Keratinocyte (primary cell): ENCODE data around the gene NINJ2. TPM values are rescaled to one million over a fixed set of nuclear protein-coding genes. Genes with fewer than 3 reads are reported as not detected.

Experiments
- DNase-seq: peaks from one replicate; pipeline ENCODE4 v3.0.0-alpha.2; 2011; ENCODE audit warnings: low read depth, missing footprints, low spot score
- FAIRE-seq: peaks from 2 replicates; lab custom pipeline; 2011; peaks lifted over from hg19 to GRCh38; lab: Jason Lieb, UNC
- H2AFZ ChIP-seq: 2 replicates; pipeline ENCODE4 v1.6.0; 2012; ENCODE audit warnings: low read length, control low read depth, inconsistent platforms; ENCODE audit not compliant: control insufficient read depth
- H3K27ac ChIP-seq: 2 replicates; pipeline ENCODE4 v1.5.1; 2011; ENCODE audit warnings: low read length; ENCODE audit not compliant: control insufficient read depth, insufficient read depth
- H3K27me3 ChIP-seq: 3 replicates; pipeline ENCODE4 v1.6.0; 2011; ENCODE audit warnings: low read length; ENCODE audit not compliant: control insufficient read depth, insufficient read depth; ENCODE audit errors: extremely low read depth
- H3K36me3 ChIP-seq, 2 experiments: 2 replicates in 1 of 2; 3 replicates in 1 of 2; pipeline ENCODE4 v1.5.1; 2011; ENCODE audit warnings: low read length in 2 of 2, mild to moderate bottlenecking in 1 of 2; ENCODE audit not compliant: control insufficient read depth in 2 of 2, insufficient read depth in 2 of 2; ENCODE audit errors: extremely low read depth in 1 of 2
- H3K4me1 ChIP-seq: 3 replicates; pipeline ENCODE4 v1.5.1; 2011; ENCODE audit warnings: low read length; ENCODE audit not compliant: control insufficient read depth, insufficient read depth; ENCODE audit errors: extremely low read depth
- H3K4me2 ChIP-seq: 3 replicates; pipeline ENCODE4 v1.6.0; 2011; ENCODE audit warnings: low read depth, low read length; ENCODE audit not compliant: control insufficient read depth, insufficient read depth; ENCODE audit errors: extremely low read depth
- H3K4me3 ChIP-seq, 3 experiments: fragments of 200-600 bp in 1 of 3; sonication (generic) in 1 of 3; 2 replicates in 2 of 3; 3 replicates in 1 of 3; pipeline ENCODE4 v1.5.1; 2011 to 2016; ENCODE audit warnings: low read length in 3 of 3, mild to moderate bottlenecking in 3 of 3, control low read depth in 2 of 3, inconsistent platforms in 1 of 3, low read depth in 1 of 3, mixed read lengths in 1 of 3, mixed run types in 1 of 3, moderate library complexity in 1 of 3; ENCODE audit not compliant: control insufficient read depth in 2 of 3, insufficient read depth in 2 of 3; ENCODE audit errors: extremely low read depth in 1 of 3
- H3K79me2 ChIP-seq: 2 replicates; pipeline ENCODE4 v1.6.0; 2012; ENCODE audit warnings: low read length; ENCODE audit not compliant: control insufficient read depth, insufficient read depth
- H3K9ac ChIP-seq: 3 replicates; pipeline ENCODE4 v1.6.0; 2011; ENCODE audit warnings: low read length; ENCODE audit not compliant: control insufficient read depth, insufficient read depth; ENCODE audit errors: extremely low read depth
- H3K9me1 ChIP-seq: 3 replicates; pipeline ENCODE4 v1.6.0; 2011; ENCODE audit warnings: low read length; ENCODE audit not compliant: control insufficient read depth, insufficient read depth; ENCODE audit errors: extremely low read depth
- H3K9me3 ChIP-seq: 2 replicates; pipeline ENCODE4 v1.5.1; 2012; ENCODE audit warnings: low read depth, low read length; ENCODE audit not compliant: control insufficient read depth
- H4K20me1 ChIP-seq: 3 replicates; pipeline ENCODE4 v1.6.0; 2011; ENCODE audit warnings: low read length; ENCODE audit not compliant: control insufficient read depth, insufficient read depth; ENCODE audit errors: extremely low read depth
- CTCF ChIP-seq, 3 experiments: IDR thresholded peaks in 1 of 3; conservative IDR thresholded peaks in 1 of 3; optimal IDR thresholded peaks in 1 of 3; 2 replicates in 2 of 3; 3 replicates in 1 of 3; pipeline versions ENCODE3 to v1.5.1; 2011; ENCODE audit warnings: low read length in 3 of 3, mild to moderate bottlenecking in 3 of 3, moderate library complexity in 2 of 3, control low read depth in 1 of 3, inconsistent platforms in 1 of 3; ENCODE audit not compliant: insufficient read depth in 2 of 3; ENCODE audit errors: extremely low read depth in 1 of 3
- EZH2 ChIP-seq: IDR thresholded peaks from one replicate; pipeline ENCODE4 v1.6.1; 2012; ENCODE audit warnings: inconsistent platforms, mild to moderate bottlenecking, low read length, moderate library complexity
- dilution Hi-C: fragments of 300-500 bp; cut with MboI; formaldehyde crosslinking; loops from one replicate; pipeline ENCODE4 v1.7.0; 2020; ENCODE audit warnings: low sequenced_read_pairs; ENCODE audit not compliant: extremely low pct_ligation_motif_present
- polyA plus RNA-seq, 5 experiments: library from polyadenylated mRNA; depleted of rRNA in 3 of 5; stranded (reverse) in 3 of 5; stranded (forward) in 1 of 5; unstranded in 1 of 5; fragments of >200 nt; gene quantifications; 1 replicate in 1 of 5; 2 replicates in 3 of 5; 3 replicates in 1 of 5; pipeline versions ENCODE4 v1.2.1 to v1.2.3, GENCODE V29; 2011 to 2012; ENCODE audit warnings: missing spikeins in 2 of 5, low read depth in 1 of 5, low replicate concordance in 1 of 5

Gene NINJ2
- polyA plus RNA-seq, 1 donor (not counting 4 experiments of a cell fraction or from before 2014, with no cell fraction given), result 0.58 TPM

DNA sequence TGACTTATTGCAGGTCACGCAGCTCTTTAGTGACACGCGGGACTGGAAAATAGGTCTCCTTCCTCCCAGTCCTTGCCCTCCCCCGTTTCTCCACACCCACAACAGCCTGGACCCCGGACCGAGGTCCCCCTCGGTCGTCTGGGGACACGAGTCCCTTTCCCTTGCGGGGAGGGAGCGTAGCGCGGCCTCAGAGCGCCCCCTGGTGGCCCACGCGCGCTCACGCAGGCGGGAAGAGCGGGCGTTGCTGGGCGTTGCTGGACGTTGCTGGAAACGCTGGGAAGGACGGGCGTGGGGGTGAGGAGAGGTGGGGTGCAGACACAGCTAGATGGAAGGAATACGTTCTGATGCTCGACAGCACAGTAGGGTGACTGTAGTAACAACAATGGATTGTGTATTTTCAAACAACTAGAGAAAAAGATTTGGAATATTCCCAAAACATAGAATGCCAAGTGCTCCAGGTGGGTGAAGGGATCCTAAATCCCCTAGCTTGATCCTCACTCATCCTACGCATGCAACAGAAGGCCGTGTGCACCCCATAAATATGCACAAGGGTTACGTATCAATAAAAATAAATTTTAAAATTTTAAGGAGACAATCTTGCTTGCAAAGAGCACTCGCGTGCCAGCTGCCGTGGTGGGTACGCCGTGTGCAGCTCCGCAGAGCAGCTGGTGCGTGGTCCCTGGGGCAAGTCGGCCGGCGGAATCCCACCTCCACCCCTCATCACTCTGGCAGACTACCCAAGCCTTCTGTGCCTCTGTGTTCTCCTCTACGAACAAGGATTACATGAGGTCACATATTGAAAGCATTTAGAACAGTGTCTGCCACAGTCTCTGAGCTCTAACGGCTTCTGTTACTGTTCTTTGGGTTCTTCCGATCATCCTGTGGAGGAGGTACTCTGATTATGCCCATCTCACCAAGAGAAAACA, 116.1 kb downstream of the NINJ2 start:
- no peaks in the 10 kb centered on the region for H3K9me1 ChIP-seq
- no peak overlapping the region for H3K9ac ChIP-seq
- no peaks in the 10 kb centered on the region for H3K27me3 ChIP-seq
- no peak overlapping the region for H2AFZ ChIP-seq
- H4K20me1 ChIP-seq, result no peaks in the 10 kb centered on the region
- no peaks in the 10 kb centered on the region for H3K36me3 ChIP-seq
- dilution Hi-C loops, result no loop called here
- peak; percentile 90 to 98 (median 92) for TF ChIP-seq CTCF (optimal IDR thresholded peaks at IDR 0.05 in 1 of 3, IDR thresholded peaks at IDR 0.05 in 1 of 3, conservative IDR thresholded peaks at IDR 0.05 in 1 of 3; ENCODE audit: extremely low read depth in 1 of 3, insufficient read depth in 2 of 3, low read length in 3 of 3)
- TF ChIP-seq EZH2, result no peak
- no peak for FAIRE-seq
- no peaks in the 10 kb centered on the region for H3K79me2 ChIP-seq
- DNase-seq, result no peak
- no peaks in the 10 kb centered on the region for H3K9me3 ChIP-seq
- no peak overlapping the region for H3K27ac ChIP-seq
- no peak overlapping the region for H3K4me2 ChIP-seq
- H3K4me1 ChIP-seq, result no peaks in the 10 kb centered on the region
- no peak overlapping the region for H3K4me3 ChIP-seq

GRCh38 chr12:546265-546919, 116.9 kb downstream of the NINJ2 start:
- H3K27ac ChIP-seq, result no peak overlapping the region
- H3K9ac ChIP-seq, result no peak overlapping the region
- dilution Hi-C loops, result no loop called here
- no peaks in the 10 kb centered on the region for H3K9me1 ChIP-seq
- no peak overlapping the region for H3K4me3 ChIP-seq
- H3K4me1 ChIP-seq, result peaks cover 3% of the 10 kb centered on the region
- no peaks in the 10 kb centered on the region for H3K9me3 ChIP-seq
- H4K20me1 ChIP-seq, result no peaks in the 10 kb centered on the region
- no peak for TF ChIP-seq CTCF (optimal IDR thresholded peaks at IDR 0.05 in 1 of 3, IDR thresholded peaks at IDR 0.05 in 1 of 3, conservative IDR thresholded peaks at IDR 0.05 in 1 of 3; ENCODE audit: extremely low read depth in 1 of 3, insufficient read depth in 2 of 3, low read length in 3 of 3)
- no peak for TF ChIP-seq EZH2
- no peaks in the 10 kb centered on the region for H3K36me3 ChIP-seq
- FAIRE-seq, result no peak
- no peak overlapping the region for H2AFZ ChIP-seq
- no peaks in the 10 kb centered on the region for H3K27me3 ChIP-seq
- DNase-seq, result no peak
- H3K79me2 ChIP-seq, result no peaks in the 10 kb centered on the region
- H3K4me2 ChIP-seq, result no peak overlapping the region
